Bladder microvascular endothelial cell (primary cell): Measurements from ENCODE around the gene LGALS14. TPM values are rescaled to one million over a fixed set of nuclear protein-coding genes. Genes with fewer than 3 reads are reported as not detected.

ENCODE experiments used
- total RNA-seq: library from RNA; depleted of rRNA; stranded (reverse); fragments of >200 nt; gene quantifications from 2 replicates; pipeline ENCODE4 v1.2.3, GENCODE V29; 2014

Gene LGALS14
- not detected in 2 replicates for total RNA-seq

GRCh38 chr19:39704181-39705044 is at the start of gene LGALS14:
TSS of gene LGALS14 (plus strand) at chr19:39704481. CDS start at chr19:39704529, 48 bp downstream.

GRCh38 chr19:39655613-39656012 is 48.7 kb upstream of the LGALS14 start, which contains the start of gene LGALS16:
TSS of gene LGALS16 (plus strand) at chr19:39655913. CDS start at chr19:39655962, 49 bp downstream.

DNA sequence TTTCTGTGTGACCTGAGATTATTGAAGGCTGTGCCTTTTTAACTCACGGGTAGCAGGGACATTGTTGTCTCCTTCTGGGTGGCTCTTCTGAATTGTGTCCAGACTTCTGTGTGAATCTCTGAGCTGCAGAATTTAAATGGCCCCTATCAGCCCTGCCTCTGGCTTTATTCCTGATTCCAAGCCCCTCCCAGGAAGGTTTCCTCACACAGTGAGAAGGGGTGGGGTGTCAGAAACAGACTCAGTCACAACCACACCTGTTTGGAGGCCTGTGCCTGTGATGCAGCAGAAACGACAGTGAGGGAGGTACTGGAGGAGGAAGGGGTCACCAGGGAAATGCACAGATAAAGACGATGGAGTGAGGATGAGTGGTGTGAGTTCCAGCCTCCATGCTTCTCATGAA is 33.6 kb downstream of the LGALS14 start, which contains the start of gene CLC:
CLC (minus strand) TSS at position 139 of the 400 bp plus-strand sequence; CDS start at position 62, 77 bp downstream.

Other genes with a start within 250 kb of the LGALS14 start
- 49.1 and 62.5 TPM in 2 replicates for gene TIMM50, start 223.6 kb upstream of the LGALS14 start, total RNA-seq
- 0.19 and 0.32 TPM in 2 replicates for gene DLL3, start 205.5 kb upstream of the LGALS14 start, total RNA-seq
- not detected in 2 replicates for gene SELENOV, start 189.3 kb upstream of the LGALS14 start, total RNA-seq
- gene EID2B, start 171.6 kb upstream of the LGALS14 start, total RNA-seq: 2.5 and 3.4 TPM in 2 replicates
- gene EID2, start 164.3 kb upstream of the LGALS14 start, total RNA-seq: 12.5 and 12.9 TPM in 2 replicates
- not detected in 2 replicates for gene LGALS13, start 102.0 kb upstream of the LGALS14 start, total RNA-seq
- not detected in 2 replicates for gene LGALS16, start 48.6 kb upstream of the LGALS14 start, total RNA-seq
- gene CLC, start 33.5 kb downstream of the LGALS14 start, total RNA-seq: not detected in 2 replicates
- not detected in 2 replicates for gene LEUTX, start 74.4 kb downstream of the LGALS14 start, total RNA-seq
- gene DYRK1B, start 129.7 kb downstream of the LGALS14 start, total RNA-seq: 10.0 and 22.5 TPM in 2 replicates
- 196 and 244 TPM in 2 replicates for gene FBL, start 141.9 kb downstream of the LGALS14 start, total RNA-seq
- gene FCGBP, start 230.2 kb downstream of the LGALS14 start, total RNA-seq: under 0.01 and 0.06 TPM in 2 replicates